Measurements from ENCODE around the gene BET1L.

BET1L gene

DNA sequence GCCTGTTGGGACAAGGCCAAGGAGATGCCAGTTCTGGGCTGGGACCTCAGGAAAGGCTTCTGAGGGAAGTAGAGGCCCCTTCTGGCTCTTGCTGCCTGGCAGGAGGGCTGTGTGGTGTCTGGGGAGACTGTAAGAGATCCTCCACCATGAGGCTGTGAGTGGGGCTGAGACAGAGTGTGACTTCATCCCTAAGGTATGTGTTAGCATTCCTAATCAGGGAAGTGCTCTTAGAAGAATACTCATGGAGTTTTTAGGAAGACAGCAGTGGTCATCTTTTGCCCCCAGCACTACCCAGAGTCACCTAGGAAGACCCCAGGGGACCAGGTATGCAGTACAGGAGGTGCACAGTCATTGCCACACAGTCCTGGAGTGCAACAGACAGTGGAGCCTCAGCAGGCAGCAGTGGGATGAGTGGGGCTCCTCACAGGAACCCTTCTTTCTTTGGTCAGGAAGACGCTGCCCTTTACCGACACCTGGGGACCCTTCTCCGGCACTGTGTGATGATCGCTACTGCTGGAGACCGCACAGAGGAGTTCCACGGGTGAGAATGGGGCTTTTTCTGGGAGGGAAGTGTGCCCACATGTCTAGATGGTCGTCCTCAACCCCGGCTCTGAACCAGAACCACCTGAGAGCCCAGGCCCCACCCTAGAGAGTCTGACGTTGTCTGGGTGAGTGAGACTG lies 3.1 kb upstream of the BET1L start:
- TF ChIP-seq, protein P1, sequence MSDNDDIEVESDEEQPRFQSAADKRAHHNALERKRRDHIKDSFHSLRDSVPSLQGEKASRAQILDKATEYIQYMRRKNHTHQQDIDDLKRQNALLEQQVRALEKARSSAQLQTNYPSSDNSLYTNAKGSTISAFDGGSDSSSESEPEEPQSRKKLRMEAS (IDR thresholded peaks at IDR 0.05; ENCODE audit: low read depth, low read length) = no peak
- TF ChIP-seq POLR2A (IDR thresholded peaks at IDR 0.05; ENCODE audit: extremely low read depth, insufficient read length) (no peak), MYC (IDR thresholded peaks at IDR 0.05; ENCODE audit: low read depth, low read length) (no peak)
- TF ChIP-seq, protein P2, sequence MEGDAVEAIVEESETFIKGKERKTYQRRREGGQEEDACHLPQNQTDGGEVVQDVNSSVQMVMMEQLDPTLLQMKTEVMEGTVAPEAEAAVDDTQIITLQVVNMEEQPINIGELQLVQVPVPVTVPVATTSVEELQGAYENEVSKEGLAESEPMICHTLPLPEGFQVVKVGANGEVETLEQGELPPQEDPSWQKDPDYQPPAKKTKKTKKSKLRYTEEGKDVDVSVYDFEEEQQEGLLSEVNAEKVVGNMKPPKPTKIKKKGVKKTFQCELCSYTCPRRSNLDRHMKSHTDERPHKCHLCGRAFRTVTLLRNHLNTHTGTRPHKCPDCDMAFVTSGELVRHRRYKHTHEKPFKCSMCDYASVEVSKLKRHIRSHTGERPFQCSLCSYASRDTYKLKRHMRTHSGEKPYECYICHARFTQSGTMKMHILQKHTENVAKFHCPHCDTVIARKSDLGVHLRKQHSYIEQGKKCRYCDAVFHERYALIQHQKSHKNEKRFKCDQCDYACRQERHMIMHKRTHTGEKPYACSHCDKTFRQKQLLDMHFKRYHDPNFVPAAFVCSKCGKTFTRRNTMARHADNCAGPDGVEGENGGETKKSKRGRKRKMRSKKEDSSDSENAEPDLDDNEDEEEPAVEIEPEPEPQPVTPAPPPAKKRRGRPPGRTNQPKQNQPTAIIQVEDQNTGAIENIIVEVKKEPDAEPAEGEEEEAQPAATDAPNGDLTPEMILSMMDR (IDR thresholded peaks at IDR 0.05; ENCODE audit: low read depth, low read length) = no peak
- DNase-seq (ENCODE audit: low read depth) = no peak
- H3K4me3 ChIP-seq (ENCODE audit: low read depth, low read length) = peak overlapping the region; percentile 17

DNA sequence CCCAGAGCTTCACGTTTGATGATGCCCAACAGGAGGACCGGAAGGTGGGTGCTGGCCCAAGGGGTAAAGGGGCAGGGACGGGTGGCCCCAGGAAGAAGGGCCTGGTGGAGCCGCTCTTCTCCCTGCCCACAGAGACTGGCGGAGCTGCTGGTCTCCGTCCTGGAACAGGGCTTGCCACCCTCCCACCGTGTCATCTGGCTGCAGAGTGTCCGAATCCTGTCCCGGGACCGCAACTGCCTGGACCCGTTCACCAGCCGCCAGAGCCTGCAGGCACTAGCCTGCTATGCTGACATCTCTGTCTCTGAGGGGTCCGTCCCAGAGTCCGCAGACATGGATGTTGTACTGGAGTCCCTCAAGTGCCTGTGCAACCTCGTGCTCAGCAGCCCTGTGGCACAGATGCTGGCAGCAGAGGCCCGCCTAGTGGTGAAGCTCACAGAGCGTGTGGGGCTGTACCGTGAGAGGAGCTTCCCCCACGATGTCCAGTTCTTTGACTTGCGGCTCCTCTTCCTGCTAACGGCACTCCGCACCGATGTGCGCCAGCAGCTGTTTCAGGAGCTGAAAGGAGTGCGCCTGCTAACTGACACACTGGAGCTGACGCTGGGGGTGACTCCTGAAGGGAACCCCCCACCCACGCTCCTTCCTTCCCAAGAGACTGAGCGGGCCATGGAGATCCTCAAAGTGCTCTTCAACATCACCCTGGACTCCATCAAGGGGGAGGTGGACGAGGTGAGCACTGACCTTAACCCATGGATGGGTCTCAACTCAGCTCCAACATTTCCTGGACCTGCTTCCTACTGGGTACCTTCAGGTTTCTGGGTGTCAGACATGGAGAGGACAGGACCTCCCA lies 2.3 kb upstream of the BET1L start:
- peak overlapping the region; percentile 76 for H3K4me3 ChIP-seq (ENCODE audit: low read depth, low read length)
- TF ChIP-seq POLR2A (IDR thresholded peaks at IDR 0.05; ENCODE audit: extremely low read depth, insufficient read length) (no peak), MYC (IDR thresholded peaks at IDR 0.05; ENCODE audit: low read depth, low read length) (no peak)
- TF ChIP-seq, protein P1 (IDR thresholded peaks at IDR 0.05; ENCODE audit: low read depth, low read length) = no peak
- TF ChIP-seq, protein P2 (IDR thresholded peaks at IDR 0.05; ENCODE audit: low read depth, low read length) = no peak
- DNase-seq (ENCODE audit: low read depth) = peak; percentile 28

DNA sequence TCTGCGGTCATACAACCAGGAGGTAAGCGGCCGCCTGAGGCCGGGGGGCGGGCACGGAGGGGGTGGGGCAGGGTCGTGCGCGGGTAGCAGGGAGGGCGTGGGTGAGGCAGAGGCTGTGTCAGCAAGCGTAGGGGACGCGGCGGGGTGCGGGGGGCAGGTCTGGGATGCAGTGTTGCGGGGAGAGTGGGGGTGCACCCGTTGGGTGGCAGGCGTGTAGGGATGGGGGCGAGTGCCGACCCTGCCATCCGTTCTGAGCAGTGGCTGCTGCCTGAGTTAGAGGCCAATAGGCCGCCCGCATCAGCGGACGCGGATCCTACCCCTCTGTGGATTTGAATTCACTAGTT lies 1.7 kb upstream of the BET1L start:
- H3K4me3 ChIP-seq (ENCODE audit: low read depth, low read length) = peak overlapping the region; percentile 76
- no peak for DNase-seq (ENCODE audit: low read depth)
- TF ChIP-seq, protein P1 (IDR thresholded peaks at IDR 0.05; ENCODE audit: low read depth, low read length) = no peak
- TF ChIP-seq POLR2A (IDR thresholded peaks at IDR 0.05; ENCODE audit: extremely low read depth, insufficient read length) = no peak
- no peak for TF ChIP-seq MYC (IDR thresholded peaks at IDR 0.05; ENCODE audit: low read depth, low read length)
- TF ChIP-seq, protein P2 (IDR thresholded peaks at IDR 0.05; ENCODE audit: low read depth, low read length) = no peak

DNA sequence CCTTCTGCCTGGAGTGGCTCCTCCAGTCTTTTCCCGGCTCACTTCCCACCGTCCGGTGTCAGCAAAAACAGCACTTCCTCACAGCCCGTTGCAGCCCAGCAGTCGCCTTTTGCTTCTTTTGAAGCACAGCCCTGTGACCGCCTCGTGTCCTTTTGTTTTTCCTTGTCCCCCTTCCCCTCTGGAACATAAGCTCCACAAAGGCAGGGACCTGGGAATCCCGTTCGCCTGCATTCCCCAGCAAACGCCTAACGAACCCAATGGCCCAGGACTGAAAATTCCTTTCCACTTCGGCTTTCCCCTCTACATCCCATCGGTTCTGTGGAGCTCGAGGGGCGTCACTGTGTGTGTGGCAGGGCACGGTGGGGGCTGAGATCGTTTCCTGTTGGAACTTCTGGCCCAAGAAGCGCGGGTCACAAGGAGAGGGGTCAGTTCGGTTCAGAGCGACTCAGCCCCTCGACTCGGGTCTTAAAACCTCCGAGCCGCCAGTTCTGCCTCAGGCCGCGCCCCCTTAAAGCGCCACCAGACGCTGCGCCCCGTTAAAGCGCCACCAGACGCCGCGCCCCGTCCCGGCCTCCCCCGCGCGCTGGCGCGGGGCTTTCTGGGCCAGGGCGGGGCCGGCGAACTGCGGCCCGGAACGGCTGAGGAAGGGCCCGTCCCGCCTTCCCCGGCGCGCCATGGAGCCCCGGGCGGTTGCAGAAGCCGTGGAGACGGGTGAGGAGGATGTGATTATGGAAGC lies 1.1 kb upstream of the BET1L start:
- TF ChIP-seq, protein P1 (IDR thresholded peaks at IDR 0.05; ENCODE audit: low read depth, low read length) = 0 out of 2 replicates have a peak, but pooled peaks have one; percentile 38
- TF ChIP-seq, protein P2 (IDR thresholded peaks at IDR 0.05; ENCODE audit: low read depth, low read length) = no peak
- TF ChIP-seq MYC (IDR thresholded peaks at IDR 0.05; ENCODE audit: low read depth, low read length) (peak; percentile 42; the same call in 1 of the 2 replicates), POLR2A (IDR thresholded peaks at IDR 0.05; ENCODE audit: extremely low read depth, insufficient read length) (peak; percentile 82)
- DNase-seq (ENCODE audit: low read depth) = peak; percentile 89
- peak overlapping the region; percentile 97 for H3K4me3 ChIP-seq (ENCODE audit: low read depth, low read length)

DNA sequence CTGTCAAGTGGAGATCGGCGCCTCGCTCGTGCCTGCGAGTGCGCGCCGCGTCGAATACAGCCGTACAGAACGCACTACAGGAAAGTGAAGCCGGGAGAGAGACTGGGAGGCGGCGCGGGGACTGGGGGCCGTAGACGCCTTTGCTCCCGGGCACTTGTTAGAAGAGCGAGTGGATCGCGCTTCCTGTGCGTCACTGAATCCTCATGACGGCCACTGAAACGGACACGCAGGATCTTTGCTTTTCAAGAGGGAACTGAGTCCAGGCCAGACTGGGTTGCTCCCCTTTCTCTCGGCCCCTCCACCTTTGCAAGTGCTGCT lies 623 bp upstream of the BET1L start:
- H3K4me3 ChIP-seq (ENCODE audit: low read depth, low read length) = peak overlapping the region; percentile 97
- no peak for DNase-seq (ENCODE audit: low read depth)
- TF ChIP-seq MYC (IDR thresholded peaks at IDR 0.05; ENCODE audit: low read depth, low read length) = no peak
- TF ChIP-seq POLR2A (IDR thresholded peaks at IDR 0.05; ENCODE audit: extremely low read depth, insufficient read length) = no peak
- TF ChIP-seq, protein P2 (IDR thresholded peaks at IDR 0.05; ENCODE audit: low read depth, low read length) = no peak
- TF ChIP-seq, protein P1 (IDR thresholded peaks at IDR 0.05; ENCODE audit: low read depth, low read length) = no peak

All from NB4 (cell line).